CD4-positive, alpha-beta T cell treated with Interleukin-17A for 4 hours (primary cell): Measurements from ENCODE around the gene SPTBN1.

Source experiments
- DNase-seq: peaks from one replicate; pipeline ENCODE4 v3.0.0-alpha.2; 2020; ENCODE audit warnings: mixed read lengths

The SPTBN1 gene

DNA sequence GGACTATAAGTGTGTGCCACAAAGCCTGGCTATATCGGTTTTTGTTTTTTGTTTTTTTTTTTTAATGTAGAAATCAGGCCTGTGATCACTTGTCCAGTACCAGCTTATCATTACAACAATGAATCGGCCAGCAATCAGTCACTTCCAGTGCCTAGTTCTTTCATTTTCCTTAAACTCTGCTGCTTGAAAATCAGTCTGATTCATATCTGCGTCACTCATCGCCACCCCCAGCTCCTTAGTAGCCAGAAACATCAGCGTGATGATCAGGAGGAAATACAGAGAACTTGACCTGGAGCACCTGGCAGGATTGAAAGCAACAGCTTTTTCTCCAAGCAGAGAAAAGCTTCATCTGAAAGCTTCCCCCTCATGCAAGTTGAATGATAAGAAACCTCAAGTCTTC, 75.4 kb downstream of the SPTBN1 start:
- DNase-seq: no peak

DNA sequence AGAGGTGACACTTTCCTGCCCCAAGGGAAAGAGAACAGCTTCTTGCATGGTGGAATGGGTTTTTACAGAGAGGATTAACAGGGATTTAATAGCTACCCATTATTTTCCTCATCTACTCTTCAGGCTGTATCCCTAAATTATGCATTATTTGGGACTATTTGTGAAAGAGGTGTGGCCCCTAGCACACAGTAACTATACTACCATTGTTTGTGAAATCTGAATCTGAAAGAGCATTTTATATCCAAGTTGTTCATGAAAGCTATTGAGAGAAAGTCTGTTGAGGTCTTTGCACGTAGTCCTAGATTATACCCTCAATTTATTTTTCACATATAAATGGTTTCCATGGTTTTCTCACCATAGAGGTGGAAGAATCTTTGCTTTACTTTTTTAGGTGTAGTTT, 78.1 kb downstream of the SPTBN1 start:
- DNase-seq: no peak

DNA sequence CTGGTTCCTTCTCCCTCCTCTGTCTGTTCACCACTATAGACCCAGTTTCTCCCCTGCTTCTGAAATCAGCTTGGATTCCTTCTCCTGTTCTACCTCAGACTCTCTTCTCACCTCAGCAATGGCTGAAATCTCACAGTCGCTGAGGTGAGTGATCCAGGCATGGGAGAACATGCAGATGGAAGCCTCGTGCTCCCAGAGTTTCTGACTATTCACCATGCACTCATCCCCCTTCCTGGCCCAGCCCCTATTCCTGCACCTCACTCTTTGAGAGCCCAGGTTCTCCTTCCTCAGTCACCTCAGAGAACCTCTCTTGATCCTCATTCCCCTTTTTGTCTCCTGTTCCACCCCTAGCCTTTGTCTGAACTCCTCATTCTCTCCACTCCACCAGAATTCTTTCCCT, 78.5 kb downstream of the SPTBN1 start:
- no peak for DNase-seq

DNA sequence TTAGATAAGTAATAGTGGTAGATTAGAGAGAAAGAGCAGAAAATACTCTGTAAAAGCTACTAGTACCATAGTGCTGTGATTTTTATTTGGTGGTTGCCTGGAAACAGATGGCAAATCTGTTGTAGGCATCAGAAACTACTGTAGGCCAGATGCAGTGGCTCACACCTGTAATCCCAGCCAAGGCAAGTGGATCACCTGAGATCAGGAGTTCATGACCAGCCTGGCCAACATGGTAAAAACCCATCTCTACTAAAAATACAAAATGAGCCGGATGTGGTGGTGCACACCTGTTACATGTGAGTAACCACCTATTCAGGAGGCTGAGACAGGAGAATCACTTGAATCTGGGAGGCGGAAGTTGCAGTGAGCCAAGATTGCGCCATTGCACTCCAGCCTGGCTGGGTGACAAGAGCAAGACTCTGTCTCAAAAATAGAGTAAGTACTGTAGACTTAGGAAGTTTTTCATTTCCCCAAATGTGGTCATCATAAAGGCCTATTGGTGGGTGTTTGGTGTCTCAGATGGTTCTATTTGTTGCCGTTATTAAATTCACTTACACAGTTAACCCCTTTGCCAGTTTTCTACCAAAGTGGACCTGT, 79.6 kb downstream of the SPTBN1 start:
- DNase-seq: no peak

DNA sequence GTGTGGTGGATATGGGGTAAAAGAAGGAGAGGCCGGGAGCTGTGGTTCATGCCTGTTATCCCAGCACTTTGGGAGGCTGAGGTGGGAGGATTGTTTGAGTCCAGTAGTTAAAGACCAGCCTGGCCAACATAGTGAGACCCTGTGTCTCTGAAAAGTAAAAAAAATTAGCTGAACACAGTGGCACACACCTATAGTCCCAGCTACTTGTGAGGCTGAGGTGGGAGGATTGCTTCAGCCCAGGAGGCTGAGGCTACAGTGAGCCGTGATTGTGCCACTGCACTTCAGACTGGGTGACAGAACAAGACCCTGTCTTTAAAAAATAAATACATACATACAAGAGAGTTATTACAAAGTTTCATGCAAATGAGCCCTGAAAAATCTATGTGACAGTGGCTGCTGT, 80.6 kb downstream of the SPTBN1 start:
- no peak for DNase-seq

DNA sequence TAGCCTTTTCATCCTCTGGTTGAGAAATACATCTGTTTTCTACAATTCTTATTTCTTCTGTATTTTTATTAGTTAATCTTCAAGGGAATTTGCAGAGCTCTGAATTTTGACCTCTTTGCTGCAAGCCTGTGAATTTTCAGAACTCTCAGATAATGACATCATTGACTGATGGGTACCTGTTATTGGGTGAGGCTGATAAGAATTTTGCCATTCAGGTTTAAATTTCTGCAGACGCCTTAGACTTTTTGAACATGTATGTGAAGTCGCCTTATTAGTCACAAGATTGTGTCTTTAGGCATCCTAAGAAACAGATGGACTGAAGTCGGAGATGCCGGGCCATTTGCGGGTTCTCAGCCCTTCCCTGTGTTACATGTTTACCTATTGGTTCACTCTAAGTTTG, 82.4 kb downstream of the SPTBN1 start:
- no peak for DNase-seq

DNA sequence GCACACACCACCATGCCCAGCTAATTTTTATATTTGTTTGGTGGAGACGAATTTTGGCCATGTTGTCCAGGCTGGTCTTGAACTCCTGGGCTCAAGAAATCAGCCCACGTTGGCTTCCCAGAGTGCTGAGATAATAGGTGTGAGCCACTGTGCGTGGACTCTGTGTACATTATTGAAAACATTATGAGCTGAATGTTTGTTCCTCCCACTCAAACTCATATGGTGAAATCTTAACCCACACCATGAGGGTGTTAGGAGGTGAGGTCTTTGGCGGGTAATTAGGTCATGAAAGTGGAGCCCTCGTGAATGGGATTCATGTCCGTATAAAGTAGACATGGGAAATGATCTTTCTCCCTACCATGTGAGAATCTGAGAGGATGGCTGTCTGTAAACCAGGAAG, 83.6 kb downstream of the SPTBN1 start:
- DNase-seq: no peak

DNA sequence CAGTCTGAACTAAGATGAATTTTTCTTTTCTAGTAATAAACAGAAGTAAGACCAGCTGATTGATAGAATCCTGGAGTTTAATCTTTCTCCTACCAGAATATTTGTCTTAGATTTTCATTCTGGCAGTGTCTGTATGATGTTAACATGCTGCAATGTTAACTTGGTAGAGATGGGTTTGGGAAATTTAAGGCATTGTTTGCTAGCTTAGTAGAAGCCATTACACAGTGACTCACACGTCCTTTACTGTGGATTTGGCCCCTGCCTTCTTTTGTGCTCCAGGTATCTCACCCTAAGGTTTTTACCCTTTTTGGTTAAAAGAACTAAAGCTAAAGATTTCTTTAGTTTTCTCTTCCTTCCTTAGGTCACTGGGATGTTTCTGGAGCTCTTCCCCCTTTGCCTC, 84.1 kb downstream of the SPTBN1 start:
- no peak for DNase-seq

- DNase-seq: no peak
These were observed 85.9 kb downstream of the SPTBN1 start for GRCh38 chr2:54541995-54542394.

- DNase-seq: no peak
These were observed 87.7 kb downstream of the SPTBN1 start for GRCh38 chr2:54543733-54544396.

GRCh38 chr2:54545702-54546450, 89.7 kb downstream of the SPTBN1 start:
- DNase-seq: no peak

DNA sequence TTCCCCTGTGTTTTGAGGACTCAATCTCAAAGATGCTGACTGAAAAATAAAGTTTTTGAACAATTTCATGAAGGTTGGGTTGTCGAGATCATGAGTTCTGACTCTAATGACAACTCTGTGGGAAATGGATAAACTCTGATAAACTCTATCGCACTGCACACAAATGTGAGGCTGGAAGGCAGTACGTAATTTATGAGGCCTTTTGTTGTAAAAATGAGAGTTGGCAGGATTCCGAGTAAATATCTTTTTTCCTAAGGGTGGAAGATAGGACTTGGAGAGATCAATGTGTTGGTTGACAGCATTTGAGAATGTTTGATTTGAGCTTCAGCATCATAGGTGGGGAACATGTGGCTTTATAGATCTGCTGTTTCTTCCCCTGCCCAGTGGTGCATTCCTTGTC, 90.4 kb downstream of the SPTBN1 start:
- DNase-seq: no peak

DNA sequence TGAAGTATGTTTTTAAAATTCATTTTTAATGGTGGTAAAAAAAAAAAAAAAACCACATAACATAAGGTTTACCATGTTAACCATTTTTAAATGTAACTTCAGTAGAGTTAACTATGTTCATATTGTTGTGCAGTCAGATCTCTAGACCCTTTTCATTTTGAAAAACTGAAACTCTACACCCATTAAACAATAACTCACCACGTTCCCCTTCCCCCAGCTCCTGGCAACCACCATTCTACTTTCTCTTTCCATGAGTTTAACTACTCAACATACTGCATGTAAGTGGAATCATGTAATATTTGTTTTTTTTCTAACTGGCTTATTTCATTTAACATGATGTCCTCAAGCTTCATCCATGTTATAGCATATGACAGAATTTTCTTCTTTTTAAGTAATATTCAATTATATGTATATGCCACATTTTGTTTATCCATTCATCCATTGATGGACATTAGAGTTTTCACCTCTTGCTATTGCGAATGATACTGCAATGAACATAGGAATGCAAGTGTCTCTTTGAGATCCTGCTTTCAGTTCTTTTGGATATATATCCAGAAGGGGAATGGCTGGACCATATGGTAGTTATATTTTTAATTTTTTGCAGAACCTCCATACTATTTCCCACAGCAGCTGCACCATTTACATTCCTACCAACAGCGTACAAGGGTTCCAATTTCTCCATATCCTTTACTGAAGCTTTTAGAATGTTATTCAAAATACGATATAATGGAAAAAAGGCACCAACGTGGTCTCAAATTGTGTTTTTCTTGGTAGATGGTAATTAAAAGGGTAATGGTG, 91.0 kb downstream of the SPTBN1 start:
- no peak for DNase-seq

- DNase-seq: no peak
These were observed 93.3 kb downstream of the SPTBN1 start for GRCh38 chr2:54549430-54549829.

GRCh38 chr2:54549917-54550518, 93.9 kb downstream of the SPTBN1 start:
- DNase-seq: no peak

- no peak for DNase-seq
These were observed 94.4 kb downstream of the SPTBN1 start for GRCh38 chr2:54550547-54550946.

DNA sequence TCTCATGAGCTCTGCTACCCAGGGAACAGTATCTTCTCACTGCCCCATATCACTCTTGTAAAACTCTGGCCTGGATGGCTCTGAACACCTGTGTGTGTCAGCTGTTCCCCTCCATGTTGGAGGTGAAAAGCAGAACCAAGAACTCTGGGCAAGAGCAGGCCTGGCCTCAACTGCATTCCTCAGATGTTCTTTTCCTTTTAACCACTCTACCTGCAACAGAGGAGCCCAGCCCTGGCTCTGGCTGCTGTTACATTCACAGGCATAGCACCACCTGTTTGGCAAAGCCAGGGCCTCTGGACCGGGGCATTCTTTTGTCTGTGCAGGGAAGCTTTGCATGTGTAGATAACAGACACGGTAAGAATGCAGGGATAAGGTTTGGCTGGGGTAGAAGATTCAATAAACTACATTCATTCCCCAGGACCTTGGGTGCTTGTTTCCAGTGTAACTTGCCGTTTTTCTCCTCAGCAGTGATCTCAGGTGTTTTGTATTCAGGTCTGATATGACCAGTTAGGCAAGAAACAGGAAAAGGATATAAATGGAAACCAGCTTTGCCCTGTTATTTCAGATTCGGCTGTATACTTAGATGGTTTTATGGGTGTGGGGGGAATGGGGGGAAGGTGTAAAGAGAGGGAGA, 95.1 kb downstream of the SPTBN1 start:
- no peak for DNase-seq

DNA sequence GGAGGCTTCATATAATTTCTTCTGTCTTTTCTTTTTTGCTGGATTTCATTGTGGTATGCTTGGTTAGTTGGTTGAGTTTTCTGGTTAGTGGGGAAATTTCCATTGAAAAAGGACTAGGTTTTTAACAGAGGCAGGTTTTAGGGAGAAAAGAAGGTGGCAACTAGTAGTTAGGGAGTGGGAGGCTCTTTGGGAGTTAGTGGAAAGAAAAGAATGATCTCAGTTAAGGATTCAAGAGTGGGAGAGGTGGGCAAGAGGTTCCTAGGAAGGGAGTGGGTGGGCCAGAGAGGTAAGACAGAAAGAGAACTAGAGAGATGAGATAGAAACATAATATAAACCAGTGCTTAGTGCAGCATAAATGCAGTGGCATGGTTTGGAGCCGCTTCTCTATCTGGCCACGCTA, 96.9 kb downstream of the SPTBN1 start:
- DNase-seq: no peak

GRCh38 chr2:54553775-54554174, 97.6 kb downstream of the SPTBN1 start:
- DNase-seq: no peak

DNA sequence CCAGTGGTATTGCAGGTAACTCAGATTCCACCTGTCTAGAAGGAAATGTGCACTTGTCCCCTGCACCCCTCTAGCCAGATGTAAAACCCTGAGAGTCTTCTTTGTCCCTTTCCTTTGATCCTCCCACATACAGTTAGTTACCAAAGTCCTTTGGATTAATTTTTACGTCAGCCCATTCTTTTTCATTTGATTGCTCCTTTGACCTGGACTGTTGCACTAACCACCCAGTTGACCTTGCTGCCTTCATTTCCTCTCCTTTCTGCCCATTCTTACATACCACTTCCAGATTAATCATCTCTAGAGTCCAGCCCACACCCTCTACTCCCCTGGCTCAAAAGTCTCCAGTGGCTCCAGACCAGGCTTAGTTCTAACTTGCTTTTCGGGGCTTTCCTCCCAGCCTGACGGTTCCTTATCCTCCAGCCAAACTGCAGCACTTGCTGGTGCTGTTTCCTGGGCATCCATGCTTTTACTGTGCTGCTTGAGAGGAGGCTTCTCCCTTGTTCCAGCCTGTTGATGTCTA, 99.3 kb downstream of the SPTBN1 start:
- DNase-seq: no peak

GRCh38 chr2:54556621-54557121, 100.5 kb downstream of the SPTBN1 start:
- no peak for DNase-seq

GRCh38 chr2:54557211-54557600, 101.1 kb downstream of the SPTBN1 start:
- no peak for DNase-seq
